K562 (cell line): Measurements from ENCODE around the gene SERF2. TPM values are rescaled to one million over a fixed set of nuclear protein-coding genes. Genes with fewer than 3 reads are reported as not detected.

Experiments
- ADNP ChIP-seq: fragments of 200-800 bp; sonication (Bioruptor generic); IDR thresholded peaks from 2 replicates; pipeline ENCODE4 v1.6.1; 2016; ENCODE audit warnings: missing genetic modification characterization, missing compliant biosample characterization
- ASH1L ChIP-seq: fragments of 450-650 bp; IDR thresholded peaks from 2 replicates; pipeline ENCODE4 v1.6.1; 2018; ENCODE audit warnings: borderline replicate concordance, mild to moderate bottlenecking, low read depth; ENCODE audit not compliant: partially characterized antibody
- BACH1 ChIP-seq: fragments of 200-800 bp; sonication (Bioruptor generic); IDR thresholded peaks from 2 replicates; pipeline ENCODE4 v1.6.1; 2016; ENCODE audit warnings: missing genetic modification characterization, missing compliant biosample characterization
- CEBPB ChIP-seq: fragments of 450-650 bp; IDR thresholded peaks from 2 replicates; pipeline ENCODE4 v1.6.1; 2016; ENCODE audit warnings: missing genetic modification characterization, missing compliant biosample characterization
- ELF4 ChIP-seq: fragments of 450-650 bp; formaldehyde crosslinking; IDR thresholded peaks from 2 replicates; pipeline ENCODE4 v1.4.0; 2022; ENCODE audit warnings: missing genetic modification characterization
- FUS ChIP-seq: fragments of 200-400 bp; formaldehyde crosslinking; optimal IDR thresholded peaks from 2 replicates; pipeline ENCODE3; 2017; ENCODE audit warnings: low read depth, low read length
- GATA2 ChIP-seq: sonication (generic); formaldehyde crosslinking; IDR thresholded peaks from 2 replicates; pipeline ENCODE4 v1.4.0; 2020; ENCODE audit warnings: mild to moderate bottlenecking, missing genetic modification reagents
- GATAD2A ChIP-seq: fragments of 450-650 bp; IDR thresholded peaks from 2 replicates; pipeline ENCODE4 v1.6.1; 2017
- HSF4 ChIP-seq: fragments of 250-450 bp; sonication (Bioruptor Pico); IDR thresholded peaks from 2 replicates; pipeline ENCODE4 v2.1.2; 2022; ENCODE audit warnings: mild to moderate bottlenecking, moderate library complexity, borderline replicate concordance
- KAT8 ChIP-seq: fragments of 450-650 bp; IDR thresholded peaks from 2 replicates; pipeline ENCODE4 v1.6.1; 2016; ENCODE audit warnings: low read depth, mild to moderate bottlenecking
- NKRF ChIP-seq: fragments of 450-650 bp; IDR thresholded peaks from 2 replicates; pipeline ENCODE4 v1.6.1; 2016; ENCODE audit warnings: borderline replicate concordance
- NR4A1 ChIP-seq, 2 experiments: fragments of 250-450 bp in 1 of 2; fragments of 450-650 bp in 1 of 2; sonication (Bioruptor Pico) in 1 of 2; IDR thresholded peaks; 2 replicates each; pipeline versions ENCODE4 v1.4.0 to v1.6.1; 2016 to 2020; ENCODE audit warnings: mild to moderate bottlenecking in 2 of 2, missing compliant biosample characterization in 1 of 2, missing genetic modification characterization in 1 of 2, moderate library complexity in 1 of 2
- SETDB1 ChIP-seq: IDR thresholded peaks from one replicate; pipeline ENCODE4 v1.6.1; 2012; ENCODE audit warnings: low read length, control low read depth, inconsistent platforms
- SIN3B ChIP-seq: fragments of 450-650 bp; IDR thresholded peaks from 2 replicates; pipeline ENCODE4 v1.6.1; 2017; ENCODE audit warnings: low read depth, mild to moderate bottlenecking, moderate library complexity
- SIX5 ChIP-seq, 2 experiments: IDR thresholded peaks; 2 replicates each; pipeline ENCODE4 v1.6.1; 2011; ENCODE audit warnings: low read length in 2 of 2, borderline replicate concordance in 1 of 2, low read depth in 1 of 2, mild to moderate bottlenecking in 1 of 2, moderate library complexity in 1 of 2; ENCODE audit not compliant: insufficient read depth in 1 of 2
- SMAD3 ChIP-seq: fragments of 450-650 bp; formaldehyde crosslinking; conservative IDR thresholded peaks from 2 replicates; pipeline ENCODE4 v1.4.0; 2020; ENCODE audit warnings: mild to moderate bottlenecking
- ZNF121 ChIP-seq: sonication (generic); formaldehyde crosslinking; conservative IDR thresholded peaks from 2 replicates; pipeline ENCODE4 v1.8.0; 2022; ENCODE audit warnings: missing genetic modification reagents
- ZNF280A ChIP-seq: fragments of 450-650 bp; IDR thresholded peaks from 2 replicates; pipeline ENCODE4 v1.6.1; 2018; ENCODE audit warnings: mild to moderate bottlenecking, low read depth; ENCODE audit not compliant: partially characterized antibody
- ZNF398 ChIP-seq: fragments of 250-450 bp; sonication (Bioruptor Pico); IDR thresholded peaks from 2 replicates; pipeline ENCODE4 v1.8.0; 2021; ENCODE audit warnings: moderate library complexity, mild to moderate bottlenecking, inconsistent platforms
- ZNF41 ChIP-seq: fragments of 250-450 bp; sonication (Bioruptor Pico); conservative IDR thresholded peaks from 2 replicates; pipeline ENCODE4 v1.4.0; 2020; ENCODE audit warnings: mild to moderate bottlenecking
- ZNF586 ChIP-seq: fragments of 450-650 bp; formaldehyde crosslinking; conservative IDR thresholded peaks from 2 replicates; pipeline ENCODE4 v1.4.0; 2020; ENCODE audit warnings: mild to moderate bottlenecking, moderate library complexity
- ZNF655 ChIP-seq: fragments of 250-450 bp; sonication (Bioruptor Pico); IDR thresholded peaks from 2 replicates; pipeline ENCODE4 v1.5.0; 2021
- polyA plus RNA-seq, 8 experiments: library from polyadenylated mRNA; depleted of rRNA in 4 of 8; stranded (reverse) in 5 of 8; unstranded in 3 of 8; fragments of >200 nt; fragmentation: Nextera tagmentation in 2 of 8; fragmentation: Illumina TruSeq in 1 of 8; extraction: Ambion mirVana in 2 of 8; extraction: Trizol in 1 of 8; gene quantifications; 2 replicates each; pipeline versions ENCODE4 v1.2.1 to v1.2.3, GENCODE V29; 2011 to 2014; ENCODE audit warnings: inconsistent platforms in 1 of 8, missing spikeins in 1 of 8
- total RNA-seq, 7 experiments: library from RNA; depleted of rRNA in 6 of 7; stranded (reverse); fragments of >200 nt in 6 of 7; fragmentation: Illumina TruSeq in 2 of 7; extraction: Trizol in 2 of 7; gene quantifications; 2 replicates each; pipeline versions ENCODE4 v1.2.1 to v1.2.3, GENCODE V29; 2011 to 2021; ENCODE audit warnings: low replicate concordance in 1 of 7

SERF2 gene
- total and polyA plus RNA-seq, 9 of the 15 experiments (the other 6 are each of a cell fraction or from before 2014, with no cell fraction given) = 497 to 3,360 (median 867) TPM

GRCh38 chr15:43791993-43792760 lies at the start of gene SERF2 (continued):
- TF ChIP-seq NKRF (peak; percentile 83), CEBPB (tag) (no peak), KAT8 (no peak), HSF4 (no peak), ZNF586 (CRISPR knock-in tag) (no peak), SIX5 (IDR thresholded peaks at IDR 0.05; ENCODE audit: borderline replicate concordance in 1 of 2, insufficient read depth in 1 of 2, low read depth in 1 of 2, low read length in 2 of 2) (no peak), ZNF655 (CRISPR knock-in tag) (no peak), SETDB1 (no peak), SIN3B (no peak), FUS (no peak), ADNP (tag) (no peak), ZNF398 (CRISPR knock-in tag) (no peak), GATA2 (CRISPR knock-in tag) (no peak), ASH1L (no peak), GATAD2A (no peak), ZNF280A (no peak), NR4A1 (CRISPR knock-in tag; IDR thresholded peaks at IDR 0.05) (no peak), NR4A1 (tag; IDR thresholded peaks at IDR 0.05) (no peak), ZNF121 (CRISPR knock-in tag) (no peak), ZNF41 (no peak), SMAD3 (CRISPR knock-in tag) (0 out of 2 replicates have a peak, but pooled peaks have one; percentile 34), ELF4 (CRISPR knock-in tag) (no peak), BACH1 (tag) (no peak)
